Measurements from ENCODE around the gene ARID3C.

Gene ARID3C

GRCh38 chr9:34629491-34629808, 584 bp upstream of the ARID3C start:
- no peak for TF ChIP-seq CTCF (IDR thresholded peaks at IDR 0.05)
- Histone ChIP-seq H3K27me3 (peaks cover 84% of the 10 kb centered on the region), H3K27ac (no peak overlapping the region), H3K4me3 (ENCODE audit: low read depth in 1 of 2, low read length in 1 of 2) (no peak overlapping the region), H3K4me1 (ENCODE audit: control insufficient read depth in 1 of 2, insufficient read depth in 1 of 2, low read depth in 1 of 2, low read length in 1 of 2) (peaks cover 5 to 10% of the 10 kb centered on the region in 2 experiments), H3K9me3 (no peaks in the 10 kb centered on the region), H3K36me3 (no peaks in the 10 kb centered on the region)

GRCh38 chr9:34627716-34628655, 880 bp downstream of the ARID3C start:
- no peak for TF ChIP-seq CTCF (IDR thresholded peaks at IDR 0.05)
- no peaks in the 10 kb centered on the region for H3K36me3 ChIP-seq
- no peak overlapping the region for H3K4me3 ChIP-seq (ENCODE audit: low read depth in 1 of 2, low read length in 1 of 2)
- peaks cover 10 to 16% of the 10 kb centered on the region in 2 experiments for H3K4me1 ChIP-seq (ENCODE audit: control insufficient read depth in 1 of 2, insufficient read depth in 1 of 2, low read depth in 1 of 2, low read length in 1 of 2)
- H3K27me3 ChIP-seq, result peaks cover 98% of the 10 kb centered on the region
- no peaks in the 10 kb centered on the region for H3K9me3 ChIP-seq
- no peak overlapping the region for H3K27ac ChIP-seq

GRCh38 chr9:34625186-34625486, 3.7 kb downstream of the ARID3C start:
- TF ChIP-seq CTCF (IDR thresholded peaks at IDR 0.05), result no peak
- Histone ChIP-seq H3K4me3 (ENCODE audit: low read depth in 1 of 2, low read length in 1 of 2) (no peak overlapping the region), H3K27ac (no peak overlapping the region), H3K36me3 (no peaks in the 10 kb centered on the region), H3K4me1 (ENCODE audit: control insufficient read depth in 1 of 2, insufficient read depth in 1 of 2, low read depth in 1 of 2, low read length in 1 of 2) (peaks cover 15 to 21% of the 10 kb centered on the region in 2 experiments), H3K27me3 (peaks cover 94% of the 10 kb centered on the region), H3K9me3 (no peaks in the 10 kb centered on the region)

GRCh38 chr9:34624475-34625185, 4.2 kb downstream of the ARID3C start:
- Histone ChIP-seq H3K27me3 (peaks cover 89% of the 10 kb centered on the region), H3K9me3 (no peaks in the 10 kb centered on the region), H3K36me3 (no peaks in the 10 kb centered on the region), H3K4me1 (ENCODE audit: control insufficient read depth in 1 of 2, insufficient read depth in 1 of 2, low read depth in 1 of 2, low read length in 1 of 2) (peaks cover 20 to 24% of the 10 kb centered on the region in 2 experiments), H3K4me3 (ENCODE audit: low read depth in 1 of 2, low read length in 1 of 2) (no peak overlapping the region), H3K27ac (no peak overlapping the region)
- TF ChIP-seq CTCF (IDR thresholded peaks at IDR 0.05), result no peak

GRCh38 chr9:34623374-34624235, 5.3 kb downstream of the ARID3C start:
- Histone ChIP-seq H3K36me3 (peaks cover 3% of the 10 kb centered on the region), H3K27ac (no peak overlapping the region), H3K4me3 (ENCODE audit: low read depth in 1 of 2, low read length in 1 of 2) (no peak overlapping the region), H3K9me3 (no peaks in the 10 kb centered on the region), H3K27me3 (peaks cover 78% of the 10 kb centered on the region), H3K4me1 (ENCODE audit: control insufficient read depth in 1 of 2, insufficient read depth in 1 of 2, low read depth in 1 of 2, low read length in 1 of 2) (peaks cover 23 to 24% of the 10 kb centered on the region in 2 experiments)
- TF ChIP-seq CTCF (IDR thresholded peaks at IDR 0.05), result no peak
